HG02798 (cell line): Measurements from ENCODE around the gene BORA.
"Not testable (repeated sequence)": the region's sequence is repeated elsewhere in the genome, so short reads cannot be mapped to it uniquely, and the experiment has no call there.

Experiments used
- ATAC-seq: cut with Tn5 transposase; IDR thresholded peaks from one replicate; pipeline ENCODE4 v1.9.1; 2021; ENCODE audit warnings: mild to moderate bottlenecking; ENCODE audit not compliant: unreplicated experiment, poor library complexity

Gene BORA

GRCh38 chr13:72757792-72758535 lies 30.2 kb downstream of the BORA start:
- ATAC-seq, result no peak

GRCh38 chr13:72760189-72760588 lies 32.5 kb downstream of the BORA start:
- ATAC-seq, result peak; percentile 46

DNA sequence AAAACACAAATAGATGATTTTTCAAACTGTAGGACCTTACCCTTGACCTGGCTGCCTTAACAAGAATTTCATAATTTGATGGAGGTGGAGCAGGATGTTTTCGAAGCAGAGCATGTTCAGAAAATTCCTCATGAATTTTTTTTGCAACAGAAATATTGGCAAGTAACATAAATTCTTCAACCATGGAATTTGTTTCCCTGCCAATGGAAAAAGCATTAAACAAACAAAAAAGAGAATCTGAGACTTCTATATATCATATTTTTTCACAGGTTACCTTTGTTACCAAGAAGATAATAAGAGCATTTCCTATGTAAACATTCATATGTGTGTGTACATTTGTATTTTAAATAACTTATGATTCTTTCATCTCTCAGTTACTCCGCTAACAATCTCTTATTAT lies 35.7 kb downstream of the BORA start:
- no peak for ATAC-seq

- ATAC-seq, result no peak
Measured at GRCh38 chr13:72774019-72774418, 46.3 kb downstream of the BORA start.

GRCh38 chr13:72781451-72782439 lies 54.0 kb downstream of the BORA start, which contains the start of the genes DIS3 and PIBF1:
Gene DIS3 (minus strand): TSS chr13:72781900. CDS start chr13:72781832, 68 bp downstream.
Gene PIBF1 (plus strand): TSS chr13:72782133. CDS start chr13:72783470, 1,337 bp downstream.
- ATAC-seq, result peak; percentile 99

DNA sequence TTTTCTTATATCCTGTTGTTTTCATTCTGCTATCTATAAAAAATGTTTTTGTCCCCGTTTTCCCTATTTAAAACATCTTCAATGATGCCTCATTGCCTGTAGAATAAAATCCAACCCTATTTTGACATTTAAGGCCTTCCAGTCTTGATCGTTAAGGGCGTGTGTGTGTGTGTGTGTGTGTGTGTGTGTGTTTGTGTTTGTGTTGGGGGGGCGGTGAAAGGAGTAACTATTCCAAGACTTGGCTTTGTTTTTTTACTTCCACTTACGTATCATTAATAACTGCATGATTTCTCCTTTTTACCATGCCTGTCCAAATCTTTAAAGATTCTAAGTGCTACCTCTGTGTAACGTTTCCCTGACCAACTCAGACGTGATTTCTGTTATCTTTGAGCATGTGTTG lies 55.0 kb downstream of the BORA start:
- no peak for ATAC-seq

GRCh38 chr13:72784679-72785078 lies 57.0 kb downstream of the BORA start:
- not testable (repeated sequence) for ATAC-seq

DNA sequence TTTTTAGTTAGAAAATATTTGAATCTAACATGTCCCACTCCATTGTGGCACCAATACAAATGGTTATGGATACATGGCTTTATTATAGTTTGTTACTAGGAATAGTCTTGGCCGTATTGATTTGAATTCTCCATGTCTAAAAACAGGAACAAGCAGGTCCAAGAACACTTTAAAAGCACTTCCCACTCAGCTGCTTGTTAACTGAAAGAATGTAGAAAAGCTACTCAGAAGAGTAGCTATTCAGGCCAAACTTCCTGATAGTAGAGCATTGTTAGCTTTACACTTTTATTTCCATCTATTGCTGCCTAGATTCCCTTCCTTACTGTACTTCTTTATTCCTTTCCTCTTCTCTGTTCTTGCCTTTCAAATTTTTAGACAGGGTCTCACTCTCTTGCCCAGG lies 61.1 kb downstream of the BORA start:
- no peak for ATAC-seq

DNA sequence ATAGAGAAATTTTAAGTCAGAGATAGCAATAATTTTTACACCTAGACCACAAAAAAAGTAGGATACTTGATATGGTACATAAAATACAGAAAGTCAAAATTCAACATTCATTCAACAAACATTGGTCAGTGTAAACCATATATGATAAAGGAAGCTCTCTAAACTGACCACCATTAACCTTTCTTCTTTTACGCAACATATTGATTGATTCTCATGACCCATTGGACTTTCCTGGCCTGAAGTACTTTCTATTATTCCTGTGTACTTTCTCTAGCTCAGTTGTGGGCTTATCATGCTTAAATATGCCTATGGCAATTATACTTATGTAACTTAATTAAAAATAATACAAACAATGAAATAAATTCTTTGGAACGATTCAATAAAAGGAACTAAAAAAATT lies 64.9 kb downstream of the BORA start:
- no peak for ATAC-seq

DNA sequence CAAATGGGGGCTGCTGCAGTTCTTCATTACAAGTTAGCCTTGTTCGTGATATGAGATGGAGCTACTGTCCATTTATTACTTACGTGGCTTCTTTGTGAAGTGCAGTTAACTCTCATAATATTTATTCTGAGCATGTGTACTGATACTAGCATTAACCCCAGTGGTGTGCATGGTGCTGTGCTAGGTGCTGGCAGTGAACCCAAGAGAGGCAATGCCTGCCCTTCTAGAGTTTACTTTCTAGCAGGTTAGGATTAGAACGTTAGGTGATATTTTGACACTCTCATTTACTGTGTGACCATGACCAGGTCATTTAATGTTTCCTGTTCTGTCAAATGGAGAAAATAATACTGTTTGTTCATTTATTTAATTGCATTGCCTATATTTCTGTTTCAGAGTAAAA lies 71.1 kb downstream of the BORA start:
- ATAC-seq, result no peak

DNA sequence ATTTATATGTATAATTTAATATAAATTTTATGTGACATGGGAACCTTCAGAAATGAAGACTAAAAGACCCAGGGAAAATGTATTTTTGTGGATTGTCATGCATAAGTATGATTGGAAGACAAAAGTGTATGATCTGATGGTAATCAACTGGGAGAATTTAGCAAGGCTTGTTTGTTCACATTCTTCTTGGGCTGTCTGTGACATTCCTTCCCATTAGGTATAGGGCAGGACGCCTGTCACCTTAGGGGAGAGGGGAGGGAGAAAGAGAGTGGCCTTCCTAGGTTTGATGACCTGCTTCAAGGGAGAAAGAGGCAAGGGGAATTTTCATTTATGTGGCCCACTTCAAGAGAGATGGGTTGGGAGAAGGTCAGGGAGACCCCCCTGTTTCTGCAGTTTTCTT lies 76.6 kb downstream of the BORA start:
- ATAC-seq, result no peak
